Measurements from ENCODE around the gene BCL11B. TPM values are rescaled to one million over a fixed set of nuclear protein-coding genes. Genes with fewer than 3 reads are reported as not detected.

The BCL11B gene
- total and polyA plus RNA-seq, 2 donors (not counting 1 experiment from before 2014, with no cell fraction given) = 0.33 to 0.42 TPM

GRCh38 chr14:99198746-99199502 is 73.1 kb downstream of the BCL11B start:
- no peaks in the 10 kb centered on the region for H3K4me1 ChIP-seq (ENCODE audit: control insufficient read depth in 2 of 2, insufficient read depth in 2 of 2, low read length in 2 of 2)
- H3K27me3 ChIP-seq (replicated peaks in 1 of 4; ENCODE audit: control extremely low read depth in 1 of 4, control insufficient read depth in 3 of 4, insufficient read depth in 4 of 4, low read length in 3 of 4) = no peaks in the 10 kb centered on the region
- Mint-ChIP-seq H3K9me3 (ENCODE audit: insufficient read depth) (no peaks in the 10 kb centered on the region), H3K27ac (no peak overlapping the region), H3K27me3 (no peaks in the 10 kb centered on the region), H3K4me3 (no peak overlapping the region), H3K4me1 (no peaks in the 10 kb centered on the region)
- H3K9me3 ChIP-seq (ENCODE audit: control extremely low read depth in 1 of 3, control insufficient read depth in 2 of 3, insufficient read depth in 1 of 3, low read length in 2 of 3) = peaks cover 0 to 27% (median 0%) of the 10 kb centered on the region in 3 donors
- no peaks in the 10 kb centered on the region for H3K36me3 ChIP-seq (replicated peaks in 1 of 2; ENCODE audit: control extremely low read depth in 1 of 2, control insufficient read depth in 1 of 2, extremely low read depth in 1 of 2, insufficient read depth in 2 of 2, low read length in 1 of 2)
- no peak for ATAC-seq (ENCODE audit: low read depth)
- H3K27ac ChIP-seq (ENCODE audit: low read length in 2 of 2) = no peak overlapping the region
- H3K4me3 ChIP-seq (ENCODE audit: control extremely low read depth in 1 of 5, extremely low read depth in 1 of 5, insufficient read depth in 1 of 5, low read depth in 2 of 5, low read length in 4 of 5) = no peak overlapping the region
- TF ChIP-seq EZH2 (IDR thresholded peaks at IDR 0.05; ENCODE audit: borderline replicate concordance, insufficient read depth, low read depth, low read length, poor library complexity, severe bottlenecking) (no peak), CTCF (IDR thresholded peaks at IDR 0.05) (no peak)
- no peaks in the 10 kb centered on the region for H4K20me1 ChIP-seq (ENCODE audit: control insufficient read depth, insufficient read depth, low read length, poor library complexity, severe bottlenecking)
- H3K79me2 ChIP-seq (ENCODE audit: control insufficient read depth, insufficient read depth, low read length) = no peaks in the 10 kb centered on the region
- no peak overlapping the region for H3K4me2 ChIP-seq (replicated peaks; ENCODE audit: low read depth, low read length, poor library complexity, severe bottlenecking)
- no peak for DNase-seq
- no peak overlapping the region for H3K9ac ChIP-seq (ENCODE audit: low read length)
- ChIA-PET CTCF (no interaction called here), POLR2A (no interaction called here)
- H2AFZ ChIP-seq (ENCODE audit: insufficient read depth, low read depth, low read length, poor library complexity, severe bottlenecking) = no peak overlapping the region
- WGBS (ENCODE audit: insufficient coverage) = 94% methylated on average over 12 of the region's 24 CpGs
- intact Hi-C loops (cut with micrococcal nuclease) = no loop called here

- H4K20me1 ChIP-seq (ENCODE audit: control insufficient read depth, insufficient read depth, low read length, poor library complexity, severe bottlenecking) = no peaks in the 10 kb centered on the region
- intact Hi-C loops (cut with micrococcal nuclease) = no loop called here
- no peak overlapping the region for H3K9ac ChIP-seq (ENCODE audit: low read length)
- TF ChIP-seq EZH2 (IDR thresholded peaks at IDR 0.05; ENCODE audit: borderline replicate concordance, insufficient read depth, low read depth, low read length, poor library complexity, severe bottlenecking) (no peak), CTCF (IDR thresholded peaks at IDR 0.05) (no peak)
- ChIA-PET POLR2A (no interaction called here), CTCF (no interaction called here)
- H3K27ac ChIP-seq (ENCODE audit: low read length in 2 of 2) = no peak overlapping the region
- DNase-seq (no peak), ATAC-seq (ENCODE audit: low read depth) (no peak)
- H2AFZ ChIP-seq (ENCODE audit: insufficient read depth, low read depth, low read length, poor library complexity, severe bottlenecking) = no peak overlapping the region
- no peak overlapping the region for H3K4me3 ChIP-seq (ENCODE audit: control extremely low read depth in 1 of 5, extremely low read depth in 1 of 5, insufficient read depth in 1 of 5, low read depth in 2 of 5, low read length in 4 of 5)
- H3K79me2 ChIP-seq (ENCODE audit: control insufficient read depth, insufficient read depth, low read length) = no peaks in the 10 kb centered on the region
- no peaks in the 10 kb centered on the region for H3K9me3 Mint-ChIP-seq (ENCODE audit: insufficient read depth)
- 98% methylated on average over 5 of the region's 5 CpGs for WGBS (ENCODE audit: insufficient coverage)
- no peaks in the 10 kb centered on the region for H3K4me1 ChIP-seq (ENCODE audit: control insufficient read depth in 2 of 2, insufficient read depth in 2 of 2, low read length in 2 of 2)
- no peaks in the 10 kb centered on the region for H3K36me3 ChIP-seq (replicated peaks in 1 of 2; ENCODE audit: control extremely low read depth in 1 of 2, control insufficient read depth in 1 of 2, extremely low read depth in 1 of 2, insufficient read depth in 2 of 2, low read length in 1 of 2)
- H3K9me3 ChIP-seq (ENCODE audit: control extremely low read depth in 1 of 3, control insufficient read depth in 2 of 3, insufficient read depth in 1 of 3, low read length in 2 of 3) = peaks cover 0 to 28% (median 0%) of the 10 kb centered on the region in 3 donors
- no peak overlapping the region for H3K4me2 ChIP-seq (replicated peaks; ENCODE audit: low read depth, low read length, poor library complexity, severe bottlenecking)
- H3K4me1 Mint-ChIP-seq = no peaks in the 10 kb centered on the region
- no peak overlapping the region for H3K27ac Mint-ChIP-seq
- no peaks in the 10 kb centered on the region for H3K27me3 Mint-ChIP-seq
- no peak overlapping the region for H3K4me3 Mint-ChIP-seq
- no peaks in the 10 kb centered on the region for H3K27me3 ChIP-seq (replicated peaks in 1 of 4; ENCODE audit: control extremely low read depth in 1 of 4, control insufficient read depth in 3 of 4, insufficient read depth in 4 of 4, low read length in 3 of 4)
Observed at GRCh38 chr14:99196310-99196650, 75.7 kb downstream of the BCL11B start.
